Activated effector memory CD4-positive, alpha-beta T cell treated with anti-CD3 and anti-CD28 coated beads, Interleukin-2, amount 50 U/mL, for 16 hours (primary cell): ENCODE results near the gene MRI1.
"Not testable (repeated sequence)": the region's sequence is repeated elsewhere in the genome, so short reads cannot be mapped to it uniquely, and the experiment has no call there.

Experiments
- DNase-seq: peaks from one replicate; pipeline ENCODE4 v3.0.0-alpha.2; 2020

The MRI1 gene

GRCh38 chr19:13764101-13764807, at the start of gene MRI1:
Gene MRI1 (plus strand): TSS chr19:13764522. CDS start chr19:13764589, 67 bp downstream.
- DNase-seq = peak; percentile 84

GRCh38 chr19:13717194-13717643, 47.1 kb upstream of the MRI1 start:
- DNase-seq = no peak

- DNase-seq = no peak
These were observed 45.6 kb upstream of the MRI1 start for GRCh38 chr19:13718733-13719132.

GRCh38 chr19:13722146-13722545, 42.2 kb upstream of the MRI1 start:
- no peak for DNase-seq

- no peak for DNase-seq
These were observed 41.1 kb upstream of the MRI1 start for GRCh38 chr19:13723206-13723605.

GRCh38 chr19:13726323-13726722, 38.0 kb upstream of the MRI1 start:
- no peak for DNase-seq

GRCh38 chr19:13727798-13728197, 36.5 kb upstream of the MRI1 start:
- DNase-seq = no peak

- no peak for DNase-seq
These were observed 34.5 kb upstream of the MRI1 start for GRCh38 chr19:13729859-13730258.

GRCh38 chr19:13731147-13731964, 33.0 kb upstream of the MRI1 start:
- peak; percentile 98 for DNase-seq

GRCh38 chr19:13732337-13732736, 32.0 kb upstream of the MRI1 start:
- DNase-seq = no peak

- DNase-seq = no peak
These were observed 29.6 kb upstream of the MRI1 start for GRCh38 chr19:13734751-13735150.

GRCh38 chr19:13738073-13738472, 26.2 kb upstream of the MRI1 start:
- no peak for DNase-seq

GRCh38 chr19:13741893-13742292, 22.4 kb upstream of the MRI1 start:
- no peak for DNase-seq

GRCh38 chr19:13742756-13743155, 21.6 kb upstream of the MRI1 start:
- DNase-seq = no peak

GRCh38 chr19:13744174-13744573, 20.1 kb upstream of the MRI1 start:
- DNase-seq = no peak

- DNase-seq = no peak
These were observed 17.2 kb upstream of the MRI1 start for GRCh38 chr19:13747098-13747453.

- DNase-seq = no peak
These were observed 16.0 kb upstream of the MRI1 start for GRCh38 chr19:13748169-13748828.

GRCh38 chr19:13751436-13751835, 12.9 kb upstream of the MRI1 start:
- DNase-seq = no peak

- not testable (repeated sequence) for DNase-seq
These were observed 10.7 kb upstream of the MRI1 start for GRCh38 chr19:13753622-13754021.

GRCh38 chr19:13756210-13756609, 8.1 kb upstream of the MRI1 start:
- no peak for DNase-seq

GRCh38 chr19:13757805-13758772, 6.2 kb upstream of the MRI1 start:
- no peak for DNase-seq

GRCh38 chr19:13758795-13759194, 5.5 kb upstream of the MRI1 start:
- no peak for DNase-seq

GRCh38 chr19:13761423-13761822, 2.9 kb upstream of the MRI1 start:
- no peak for DNase-seq
